Measurements from ENCODE around the gene CD82. TPM values are rescaled to one million over a fixed set of nuclear protein-coding genes. Genes with fewer than 3 reads are reported as not detected.

CD82 gene
- polyA plus RNA-seq, 3 donors, result 40.8 to 89.0 (median 43.0) TPM

GRCh38 chr11:44526438-44526837 lies 39.0 kb upstream of the CD82 start:
- no peak overlapping the region for H2AFZ ChIP-seq (ENCODE audit: insufficient read depth, low read depth, low read length, poor library complexity, severe bottlenecking)

DNA sequence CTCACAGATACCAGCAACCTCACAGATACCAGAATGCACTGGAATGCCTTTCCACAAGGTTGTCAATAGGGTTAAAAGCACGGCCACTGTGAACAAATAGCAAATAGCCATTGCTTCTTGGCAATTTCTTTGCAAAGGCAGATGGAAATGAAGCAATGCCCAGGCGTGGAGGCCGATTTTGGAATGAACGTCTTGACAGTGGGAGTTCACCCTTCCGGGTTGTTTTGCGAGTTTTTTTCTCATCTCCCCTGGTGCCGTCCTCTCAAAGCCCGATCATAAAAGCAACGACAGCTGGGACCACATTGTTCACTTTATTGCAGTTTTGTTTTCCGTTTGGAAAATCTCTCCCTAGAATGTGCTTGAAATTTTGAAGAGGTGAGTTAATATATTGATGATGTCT lies 38.0 kb upstream of the CD82 start:
- Histone ChIP-seq H3K4me2 (replicated peaks; ENCODE audit: extremely low read depth, low read length, poor library complexity, severe bottlenecking) (no peak overlapping the region), H3K79me2 (ENCODE audit: insufficient read depth, low read length) (no peaks in the 10 kb centered on the region), H3K9me3 (replicated peaks in 1 of 2; ENCODE audit: control insufficient read depth in 1 of 2, insufficient read depth in 1 of 2, low read length in 2 of 2) (no peaks in the 10 kb centered on the region), H3K36me3 (replicated peaks in 1 of 2; ENCODE audit: control insufficient read depth in 1 of 2, insufficient read depth in 2 of 2, low read length in 2 of 2) (no peaks in the 10 kb centered on the region), H2AFZ (ENCODE audit: insufficient read depth, low read depth, low read length, poor library complexity, severe bottlenecking) (no peak overlapping the region), H3K27ac (ENCODE audit: low read depth in 1 of 2, low read length in 2 of 2) (no peak overlapping the region), H3K27me3 (ENCODE audit: control insufficient read depth in 2 of 2, insufficient read depth in 2 of 2, low read length in 2 of 2) (no peaks in the 10 kb centered on the region), H3K4me3 (replicated peaks in 1 of 3; ENCODE audit: low read depth in 2 of 3, low read length in 3 of 3) (no peak overlapping the region), H3K4me1 (ENCODE audit: control insufficient read depth in 1 of 2, insufficient read depth in 2 of 2, low read length in 2 of 2) (peaks cover 11 to 18% of the 10 kb centered on the region in 2 donors), H4K20me1 (ENCODE audit: insufficient read depth, low read length) (no peaks in the 10 kb centered on the region), H3K9ac (ENCODE audit: insufficient read depth, low read length, poor library complexity, severe bottlenecking) (no peak overlapping the region)
- intact Hi-C loops (cut with micrococcal nuclease), result no loop called here
- Mint-ChIP-seq H3K4me3 (no peak overlapping the region), H3K27me3 (ENCODE audit: low read depth in 3 of 3) (peaks cover 11 to 20% (median 12%) of the 10 kb centered on the region in 3 donors), H3K36me3 (no peaks in the 10 kb centered on the region), H3K9me3 (peaks cover 0 to 4% (median 0%) of the 10 kb centered on the region in 7 donors), H3K27ac (no peak overlapping the region), H3K4me1 (peaks cover 24% of the 10 kb centered on the region)
- TF ChIP-seq, protein P1, sequence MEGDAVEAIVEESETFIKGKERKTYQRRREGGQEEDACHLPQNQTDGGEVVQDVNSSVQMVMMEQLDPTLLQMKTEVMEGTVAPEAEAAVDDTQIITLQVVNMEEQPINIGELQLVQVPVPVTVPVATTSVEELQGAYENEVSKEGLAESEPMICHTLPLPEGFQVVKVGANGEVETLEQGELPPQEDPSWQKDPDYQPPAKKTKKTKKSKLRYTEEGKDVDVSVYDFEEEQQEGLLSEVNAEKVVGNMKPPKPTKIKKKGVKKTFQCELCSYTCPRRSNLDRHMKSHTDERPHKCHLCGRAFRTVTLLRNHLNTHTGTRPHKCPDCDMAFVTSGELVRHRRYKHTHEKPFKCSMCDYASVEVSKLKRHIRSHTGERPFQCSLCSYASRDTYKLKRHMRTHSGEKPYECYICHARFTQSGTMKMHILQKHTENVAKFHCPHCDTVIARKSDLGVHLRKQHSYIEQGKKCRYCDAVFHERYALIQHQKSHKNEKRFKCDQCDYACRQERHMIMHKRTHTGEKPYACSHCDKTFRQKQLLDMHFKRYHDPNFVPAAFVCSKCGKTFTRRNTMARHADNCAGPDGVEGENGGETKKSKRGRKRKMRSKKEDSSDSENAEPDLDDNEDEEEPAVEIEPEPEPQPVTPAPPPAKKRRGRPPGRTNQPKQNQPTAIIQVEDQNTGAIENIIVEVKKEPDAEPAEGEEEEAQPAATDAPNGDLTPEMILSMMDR (IDR thresholded peaks at IDR 0.05), result no peak
- DNase-seq, result no peak
- 96% methylated on average over 5 of the region's 10 CpGs for whole genome bisulfite sequencing (ENCODE audit: insufficient coverage)

More at GRCh38 chr11:44526438-44526837, 39.0 kb upstream of the CD82 start:
- H3K36me3 ChIP-seq (replicated peaks in 1 of 2; ENCODE audit: control insufficient read depth in 1 of 2, insufficient read depth in 2 of 2, low read length in 2 of 2), result no peaks in the 10 kb centered on the region
- TF ChIP-seq, protein P1 (IDR thresholded peaks at IDR 0.05), result no peak
- no peak overlapping the region for H3K4me2 ChIP-seq (replicated peaks; ENCODE audit: extremely low read depth, low read length, poor library complexity, severe bottlenecking)
- H3K79me2 ChIP-seq (ENCODE audit: insufficient read depth, low read length), result no peaks in the 10 kb centered on the region
- Mint-ChIP-seq H3K27ac (no peak overlapping the region), H3K4me1 (peaks cover 21% of the 10 kb centered on the region), H3K36me3 (no peaks in the 10 kb centered on the region), H3K27me3 (ENCODE audit: low read depth in 3 of 3) (peaks cover 10 to 24% (median 12%) of the 10 kb centered on the region in 3 donors), H3K9me3 (peaks cover 0 to 4% (median 0%) of the 10 kb centered on the region in 7 donors), H3K4me3 (no peak overlapping the region)
- H3K27me3 ChIP-seq (ENCODE audit: control insufficient read depth in 2 of 2, insufficient read depth in 2 of 2, low read length in 2 of 2), result no peaks in the 10 kb centered on the region
- H4K20me1 ChIP-seq (ENCODE audit: insufficient read depth, low read length), result no peaks in the 10 kb centered on the region
- H3K9ac ChIP-seq (ENCODE audit: insufficient read depth, low read length, poor library complexity, severe bottlenecking), result no peak overlapping the region
- H3K4me3 ChIP-seq (replicated peaks in 1 of 3; ENCODE audit: low read depth in 2 of 3, low read length in 3 of 3), result no peak overlapping the region
- no peaks in the 10 kb centered on the region for H3K9me3 ChIP-seq (replicated peaks in 1 of 2; ENCODE audit: control insufficient read depth in 1 of 2, insufficient read depth in 1 of 2, low read length in 2 of 2)
- no peak overlapping the region for H3K27ac ChIP-seq (ENCODE audit: low read depth in 1 of 2, low read length in 2 of 2)
- DNase-seq, result no peak
- H3K4me1 ChIP-seq (ENCODE audit: control insufficient read depth in 1 of 2, insufficient read depth in 2 of 2, low read length in 2 of 2), result peaks cover 11 to 18% of the 10 kb centered on the region in 2 donors
- intact Hi-C loops (cut with micrococcal nuclease), result no loop called here
- WGBS (ENCODE audit: insufficient coverage), result 15% methylated on average over 7 of the region's 12 CpGs

Measured in CD14-positive monocyte (primary cell).